Stimulated activated CD8-positive, alpha-beta memory T cell treated with anti-CD3 and anti-CD28 coated beads, Interleukin-15, amount 100 ng/mL, for 24 hours (primary cell): Measurements from ENCODE around the gene SNAPIN.
"Not testable (repeated sequence)": the region's sequence is repeated elsewhere in the genome, so short reads cannot be mapped to it uniquely, and the experiment has no call there.

Experiments used
- DNase-seq: peaks from one replicate; pipeline ENCODE4 v3.0.0-alpha.2; 2020; ENCODE audit warnings: low read depth

SNAPIN gene

GRCh38 chr1:153626904-153627714 is 31.4 kb upstream of the SNAPIN start, which contains the start of gene S100A13:
TSS of gene S100A13 (minus strand) at chr1:153627505. CDS start at chr1:153626472, 1,033 bp downstream.
- no peak for DNase-seq

- no peak for DNase-seq
Measured at GRCh38 chr1:153627715-153628626, 30.5 kb upstream of the SNAPIN start, which contains the start of gene S100A1. TSS of gene S100A1 (plus strand) at chr1:153628434. CDS start at chr1:153630522, 2,088 bp downstream.

- no peak for DNase-seq
Measured at GRCh38 chr1:153628638-153629342, 29.7 kb upstream of the SNAPIN start.

- no peak for DNase-seq
Measured at GRCh38 chr1:153629343-153629665, 29.2 kb upstream of the SNAPIN start.

GRCh38 chr1:153629971-153630370 is 28.5 kb upstream of the SNAPIN start:
- no peak for DNase-seq

GRCh38 chr1:153630384-153630783 is 28.1 kb upstream of the SNAPIN start:
- no peak for DNase-seq

GRCh38 chr1:153631047-153632022 is 27.2 kb upstream of the SNAPIN start:
- no peak for DNase-seq

GRCh38 chr1:153633161-153633753 is 25.2 kb upstream of the SNAPIN start:
- no peak for DNase-seq

GRCh38 chr1:153633754-153634665 is 24.5 kb upstream of the SNAPIN start, which contains the start of gene CHTOP:
TSS of gene CHTOP (plus strand) at chr1:153634066. CDS start at chr1:153636589, 2,523 bp downstream.
- DNase-seq: peak; percentile 93

GRCh38 chr1:153635872-153636271 is 22.6 kb upstream of the SNAPIN start:
- DNase-seq: no peak

- DNase-seq: no peak
Measured at GRCh38 chr1:153636312-153636711, 22.2 kb upstream of the SNAPIN start.

- DNase-seq: no peak
Measured at GRCh38 chr1:153638261-153638660, 20.2 kb upstream of the SNAPIN start.

- DNase-seq: no peak
Measured at GRCh38 chr1:153639280-153639679, 19.2 kb upstream of the SNAPIN start.

GRCh38 chr1:153640213-153640612 is 18.3 kb upstream of the SNAPIN start:
- not testable (repeated sequence) for DNase-seq

- DNase-seq: no peak
Measured at GRCh38 chr1:153640861-153641260, 17.6 kb upstream of the SNAPIN start.

- DNase-seq: no peak
Measured at GRCh38 chr1:153642161-153642560, 16.3 kb upstream of the SNAPIN start.

GRCh38 chr1:153643100-153643499 is 15.4 kb upstream of the SNAPIN start:
- no peak for DNase-seq

- no peak for DNase-seq
Measured at GRCh38 chr1:153643816-153644215, 14.7 kb upstream of the SNAPIN start.

GRCh38 chr1:153646672-153647345 is 11.7 kb upstream of the SNAPIN start:
- DNase-seq: no peak
